Measurements from ENCODE around the gene YIF1B.

YIF1B gene

DNA sequence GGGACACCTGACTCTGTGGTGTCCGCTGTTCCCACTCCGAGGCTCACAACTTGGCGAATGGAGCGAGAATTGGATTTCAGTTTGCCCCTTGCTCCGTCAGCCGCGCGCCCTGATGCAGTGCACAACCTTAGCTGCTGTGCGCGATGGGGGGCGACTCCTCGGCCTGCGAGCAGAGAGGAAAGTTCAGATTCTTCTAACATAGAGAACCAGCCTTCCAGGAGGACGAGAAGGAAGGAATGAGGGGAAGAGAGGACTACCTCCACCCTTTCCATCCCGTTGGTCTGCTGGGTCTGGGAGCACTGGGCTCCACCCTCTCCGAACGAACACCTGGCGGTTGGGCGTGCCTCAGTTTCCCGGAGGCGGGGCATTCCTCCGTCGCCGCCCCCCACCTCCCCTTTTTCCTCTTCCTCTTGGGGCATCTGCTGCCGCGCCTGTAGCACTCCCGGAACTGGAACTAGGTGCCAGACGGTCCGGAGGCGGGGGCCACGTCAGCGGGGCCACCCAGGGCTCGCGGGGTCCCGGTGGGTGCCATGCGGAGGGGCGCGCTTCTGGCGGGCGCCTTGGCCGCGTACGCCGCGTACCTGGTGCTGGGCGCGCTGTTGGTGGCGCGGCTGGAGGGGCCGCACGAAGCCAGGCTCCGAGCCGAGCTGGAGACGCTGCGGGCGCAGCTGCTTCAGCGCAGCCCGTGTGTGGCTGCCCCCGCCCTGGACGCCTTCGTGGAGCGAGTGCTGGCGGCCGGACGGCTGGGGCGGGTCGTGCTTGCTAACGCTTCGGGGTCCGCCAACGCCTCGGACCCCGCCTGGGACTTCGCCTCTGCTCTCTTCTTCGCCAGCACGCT, 3.9 kb upstream of the YIF1B start, which contains the start of gene KCNK6:
Gene KCNK6 (plus strand): TSS at position 425 of the 838 bp plus-strand sequence. CDS start 106 bp downstream, at position 531.
- TF ChIP-seq, protein P1, sequence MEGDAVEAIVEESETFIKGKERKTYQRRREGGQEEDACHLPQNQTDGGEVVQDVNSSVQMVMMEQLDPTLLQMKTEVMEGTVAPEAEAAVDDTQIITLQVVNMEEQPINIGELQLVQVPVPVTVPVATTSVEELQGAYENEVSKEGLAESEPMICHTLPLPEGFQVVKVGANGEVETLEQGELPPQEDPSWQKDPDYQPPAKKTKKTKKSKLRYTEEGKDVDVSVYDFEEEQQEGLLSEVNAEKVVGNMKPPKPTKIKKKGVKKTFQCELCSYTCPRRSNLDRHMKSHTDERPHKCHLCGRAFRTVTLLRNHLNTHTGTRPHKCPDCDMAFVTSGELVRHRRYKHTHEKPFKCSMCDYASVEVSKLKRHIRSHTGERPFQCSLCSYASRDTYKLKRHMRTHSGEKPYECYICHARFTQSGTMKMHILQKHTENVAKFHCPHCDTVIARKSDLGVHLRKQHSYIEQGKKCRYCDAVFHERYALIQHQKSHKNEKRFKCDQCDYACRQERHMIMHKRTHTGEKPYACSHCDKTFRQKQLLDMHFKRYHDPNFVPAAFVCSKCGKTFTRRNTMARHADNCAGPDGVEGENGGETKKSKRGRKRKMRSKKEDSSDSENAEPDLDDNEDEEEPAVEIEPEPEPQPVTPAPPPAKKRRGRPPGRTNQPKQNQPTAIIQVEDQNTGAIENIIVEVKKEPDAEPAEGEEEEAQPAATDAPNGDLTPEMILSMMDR (conservative IDR thresholded peaks at IDR 0.05; ENCODE audit: low read length) = no peak
- peak; percentile 15 for DNase-seq (ENCODE audit: low read depth)
- H3K4me3 ChIP-seq (ENCODE audit: low read length) = peak within 1 kb of the TSS; percentile 71

DNA sequence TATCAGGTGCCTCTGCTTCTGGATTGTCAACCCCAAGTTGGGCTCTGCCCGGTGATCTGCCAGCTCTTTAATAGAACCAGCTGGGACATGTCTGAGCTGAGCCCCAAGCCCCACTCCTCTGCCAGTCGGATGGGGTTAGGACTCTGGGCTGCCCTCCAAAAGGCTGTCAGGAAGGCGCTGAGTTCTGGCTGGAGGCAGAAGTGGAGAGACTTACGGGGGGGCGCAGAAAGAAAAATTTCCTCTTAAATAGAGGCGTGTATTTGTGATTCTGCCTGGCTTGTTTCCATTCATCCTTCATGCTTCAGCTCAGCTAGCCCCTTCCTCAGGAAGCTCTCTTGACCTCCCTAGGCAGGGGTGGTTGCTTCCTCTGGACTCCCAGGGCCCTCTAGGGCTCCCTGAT, 2.9 kb upstream of the YIF1B start:
- TF ChIP-seq, protein P1 (conservative IDR thresholded peaks at IDR 0.05; ENCODE audit: low read length) = no peak
- no peak for DNase-seq (ENCODE audit: low read depth)
- no peak overlapping the region for H3K4me3 ChIP-seq (ENCODE audit: low read length)

DNA sequence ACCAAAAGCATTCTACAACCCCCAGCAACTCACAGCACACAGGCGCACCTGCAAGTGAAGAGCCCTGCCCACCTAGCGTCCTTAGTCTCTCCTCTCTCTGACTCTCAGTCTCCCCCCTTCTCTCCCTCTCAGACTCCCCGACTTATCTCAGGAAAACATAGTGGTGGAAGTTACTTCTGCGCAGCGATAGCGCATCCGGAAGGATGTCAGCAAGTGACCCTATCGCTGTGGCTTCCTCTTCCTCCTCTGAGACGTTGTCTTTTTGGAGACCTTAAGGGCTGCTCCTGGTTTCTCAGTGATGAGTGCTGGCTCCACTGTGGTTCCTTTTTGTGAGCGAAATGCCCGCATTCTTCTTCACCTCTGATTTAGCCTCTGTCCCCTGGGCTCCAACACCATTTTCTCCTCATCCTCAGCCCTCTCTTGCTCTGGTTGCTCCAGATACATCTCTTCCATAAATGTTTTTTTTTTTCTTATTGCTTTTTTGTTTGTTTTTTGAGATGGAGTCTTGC, 1.4 kb upstream of the YIF1B start:
- TF ChIP-seq, protein P1 (conservative IDR thresholded peaks at IDR 0.05; ENCODE audit: low read length) = no peak
- DNase-seq (ENCODE audit: low read depth) = no peak
- no peak overlapping the region for H3K4me3 ChIP-seq (ENCODE audit: low read length)

DNA sequence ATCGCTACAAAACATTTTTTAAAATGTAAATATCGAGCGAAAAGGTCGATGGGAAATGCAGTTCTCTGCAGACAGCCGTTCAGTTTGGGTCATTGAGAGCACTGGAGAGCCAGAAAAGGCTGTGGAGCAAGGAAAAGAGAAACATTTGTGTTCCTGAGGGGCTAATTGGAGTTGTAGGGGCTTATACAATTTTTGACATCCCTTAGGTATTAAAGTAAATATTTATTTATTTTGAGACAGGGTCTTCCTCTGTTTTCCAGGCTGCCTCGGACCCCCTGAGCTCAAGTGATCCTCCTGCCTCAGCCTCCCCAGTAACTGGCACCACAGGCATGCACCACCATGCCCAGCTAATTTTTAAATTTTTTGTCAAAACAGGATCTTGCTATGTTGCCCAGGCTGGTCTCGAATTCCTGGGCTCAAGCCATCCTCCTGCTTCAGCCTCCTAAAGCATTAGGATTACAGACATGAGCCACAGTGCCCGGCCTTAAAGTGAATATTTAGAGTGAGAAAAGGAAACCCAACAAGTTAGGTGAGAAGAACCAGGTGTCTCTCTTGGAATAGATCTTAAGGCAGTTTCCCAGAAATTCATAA, 825 bp upstream of the YIF1B start:
- H3K4me3 ChIP-seq (ENCODE audit: low read length) = peak overlapping the region; percentile 49
- no peak for DNase-seq (ENCODE audit: low read depth)

DNA sequence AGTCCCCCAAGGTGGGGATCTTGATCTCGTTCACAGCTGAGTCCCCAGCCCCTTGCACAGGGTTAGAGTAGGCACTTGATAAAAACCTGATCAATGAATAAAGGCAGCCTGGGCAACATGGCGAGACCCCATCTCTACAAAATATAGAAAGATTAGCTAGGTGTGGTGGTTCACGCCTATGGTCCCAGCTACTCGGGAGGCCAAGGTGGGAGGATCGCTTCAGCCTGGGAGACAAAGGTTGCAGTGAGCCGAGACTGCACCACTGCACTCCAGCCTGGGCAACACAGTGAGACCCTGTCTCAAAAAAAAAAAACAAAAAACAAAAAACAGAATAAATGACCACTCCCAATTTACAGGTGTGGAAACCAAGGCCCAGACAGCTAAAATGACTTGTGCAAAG, 4.8 kb downstream of the YIF1B start:
- TF ChIP-seq, protein P1 (conservative IDR thresholded peaks at IDR 0.05; ENCODE audit: low read length) = no peak
- no peak overlapping the region for H3K4me3 ChIP-seq (ENCODE audit: low read length)
- no peak for DNase-seq (ENCODE audit: low read depth)

More for the DNA sequence above, 825 bp upstream of the YIF1B start:
- TF ChIP-seq, protein P1 (conservative IDR thresholded peaks at IDR 0.05; ENCODE audit: low read length) = no peak

DNA sequence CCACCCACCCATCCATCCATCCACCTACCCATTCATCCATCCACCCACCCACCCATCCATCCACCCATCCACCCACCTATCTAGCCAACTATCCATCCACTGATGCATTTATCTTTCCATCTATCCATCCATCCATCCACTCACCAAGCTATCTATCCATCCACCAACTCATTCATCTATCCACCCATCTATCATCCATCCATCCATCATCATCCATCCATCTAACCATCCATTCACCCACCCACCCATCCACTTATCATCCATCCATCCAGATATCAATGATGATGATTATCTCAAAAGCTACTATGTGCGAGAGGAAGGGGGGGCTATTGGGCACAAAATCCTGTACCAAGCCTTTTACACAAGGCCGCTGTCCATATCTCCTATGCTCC, 5.5 kb downstream of the YIF1B start:
- TF ChIP-seq, protein P1 (conservative IDR thresholded peaks at IDR 0.05; ENCODE audit: low read length) = no peak
- no peak for DNase-seq (ENCODE audit: low read depth)
- no peak overlapping the region for H3K4me3 ChIP-seq (ENCODE audit: low read length)
